ENCODE data around the gene KASH5.

Gene KASH5

GRCh38 chr19:49383599-49383998 lies 4.5 kb upstream of the KASH5 start:
- Histone ChIP-seq H3K27ac (ENCODE audit: low read depth, low read length) (no peak overlapping the region), H3K4me1 (ENCODE audit: control insufficient read depth, insufficient read depth, low read length) (no peaks in the 10 kb centered on the region), H3K9ac (ENCODE audit: low read depth, low read length) (no peak overlapping the region), H3K9me3 (ENCODE audit: control insufficient read depth, insufficient read depth, low read length) (no peaks in the 10 kb centered on the region; the same call in 1 of the 2 replicates), H3K4me3 (ENCODE audit: low read depth, low read length) (no peak overlapping the region), H3K36me3 (ENCODE audit: control insufficient read depth, insufficient read depth, low read length) (no peaks in the 10 kb centered on the region), H3K27me3 (ENCODE audit: control insufficient read depth, insufficient read depth, low read length) (no peaks in the 10 kb centered on the region)

DNA sequence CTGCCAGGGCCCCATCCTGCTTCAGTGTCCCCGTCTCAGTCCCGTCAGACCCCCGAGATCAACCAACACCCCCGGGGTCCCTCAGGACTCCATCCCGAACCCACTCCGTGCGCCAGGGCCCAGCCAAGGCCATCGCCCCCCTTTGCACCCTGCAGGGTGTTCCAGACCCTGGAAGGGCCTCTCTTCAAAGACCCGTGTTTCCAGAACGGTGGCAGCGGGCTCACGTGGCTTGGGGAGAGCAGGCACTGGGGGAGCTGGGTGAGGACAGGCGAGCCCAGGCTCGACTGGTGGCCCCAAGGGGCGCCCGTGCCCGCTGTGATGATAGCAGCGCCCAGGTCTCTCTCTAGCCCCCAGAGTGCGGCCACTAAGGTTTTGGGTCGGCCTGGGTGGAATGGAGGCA lies 1.4 kb downstream of the KASH5 start:
- H3K9me3 ChIP-seq (ENCODE audit: control insufficient read depth, insufficient read depth, low read length) = no peaks in the 10 kb centered on the region
- H3K4me1 ChIP-seq (ENCODE audit: control insufficient read depth, insufficient read depth, low read length) = no peaks in the 10 kb centered on the region
- no peak overlapping the region for H3K9ac ChIP-seq (ENCODE audit: low read depth, low read length)
- no peak overlapping the region for H3K4me3 ChIP-seq (ENCODE audit: low read depth, low read length)
- H3K27me3 ChIP-seq (ENCODE audit: control insufficient read depth, insufficient read depth, low read length) = no peaks in the 10 kb centered on the region
- H3K27ac ChIP-seq (ENCODE audit: low read depth, low read length) = no peak overlapping the region
- no peaks in the 10 kb centered on the region for H3K36me3 ChIP-seq (ENCODE audit: control insufficient read depth, insufficient read depth, low read length)

DNA sequence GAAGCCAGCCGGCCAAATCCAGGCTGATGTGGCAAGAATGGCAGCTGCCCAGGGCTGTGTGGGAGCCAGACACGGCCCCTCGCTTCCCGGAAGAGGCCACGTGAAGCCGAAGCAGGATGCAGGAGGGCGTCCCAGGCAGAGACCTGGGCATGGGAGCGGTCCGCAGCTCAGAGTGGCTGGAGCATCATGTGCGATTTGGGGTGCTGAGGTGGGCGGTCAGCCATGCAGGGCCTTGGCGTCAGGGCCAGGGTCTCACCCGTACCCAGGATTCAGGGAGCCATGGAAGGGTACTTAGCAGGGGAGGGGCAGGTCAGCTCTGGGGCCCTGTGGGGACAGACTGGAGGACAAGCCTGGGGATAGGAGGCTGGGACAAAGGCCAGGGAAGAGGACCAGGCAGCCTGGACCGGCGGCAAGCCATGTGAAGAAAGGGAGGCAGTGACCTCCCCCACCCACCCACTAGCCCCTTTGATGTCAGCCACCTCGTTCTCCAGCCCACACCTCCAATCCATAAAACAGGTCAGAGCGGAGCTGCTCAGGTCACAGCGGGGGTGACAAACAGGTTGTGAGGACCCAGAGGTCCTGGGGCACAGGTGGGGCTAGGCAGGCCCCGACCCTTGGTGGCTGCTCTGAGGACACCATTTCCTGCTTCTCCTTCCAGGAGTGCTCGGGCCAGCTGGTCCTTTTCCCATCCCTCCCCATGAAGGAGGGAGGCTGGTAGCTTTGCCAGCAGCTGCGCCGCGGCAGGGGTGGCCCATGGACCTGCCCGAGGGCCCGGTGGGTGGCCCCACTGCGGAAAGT lies 2.3 kb downstream of the KASH5 start:
- Histone ChIP-seq H3K27ac (ENCODE audit: low read depth, low read length) (no peak overlapping the region), H3K27me3 (ENCODE audit: control insufficient read depth, insufficient read depth, low read length) (no peaks in the 10 kb centered on the region), H3K4me1 (ENCODE audit: control insufficient read depth, insufficient read depth, low read length) (no peaks in the 10 kb centered on the region), H3K4me3 (ENCODE audit: low read depth, low read length) (no peak overlapping the region), H3K36me3 (ENCODE audit: control insufficient read depth, insufficient read depth, low read length) (no peaks in the 10 kb centered on the region), H3K9ac (ENCODE audit: low read depth, low read length) (no peak overlapping the region), H3K9me3 (ENCODE audit: control insufficient read depth, insufficient read depth, low read length) (no peaks in the 10 kb centered on the region)

GRCh38 chr19:49390929-49391359 lies 2.9 kb downstream of the KASH5 start:
- Histone ChIP-seq H3K9ac (ENCODE audit: low read depth, low read length) (no peak overlapping the region), H3K4me3 (ENCODE audit: low read depth, low read length) (no peak overlapping the region), H3K27ac (ENCODE audit: low read depth, low read length) (no peak overlapping the region), H3K9me3 (ENCODE audit: control insufficient read depth, insufficient read depth, low read length) (no peaks in the 10 kb centered on the region), H3K36me3 (ENCODE audit: control insufficient read depth, insufficient read depth, low read length) (no peaks in the 10 kb centered on the region), H3K4me1 (ENCODE audit: control insufficient read depth, insufficient read depth, low read length) (peaks cover 3% of the 10 kb centered on the region; the same call in 1 of the 2 replicates), H3K27me3 (ENCODE audit: control insufficient read depth, insufficient read depth, low read length) (no peaks in the 10 kb centered on the region)

DNA sequence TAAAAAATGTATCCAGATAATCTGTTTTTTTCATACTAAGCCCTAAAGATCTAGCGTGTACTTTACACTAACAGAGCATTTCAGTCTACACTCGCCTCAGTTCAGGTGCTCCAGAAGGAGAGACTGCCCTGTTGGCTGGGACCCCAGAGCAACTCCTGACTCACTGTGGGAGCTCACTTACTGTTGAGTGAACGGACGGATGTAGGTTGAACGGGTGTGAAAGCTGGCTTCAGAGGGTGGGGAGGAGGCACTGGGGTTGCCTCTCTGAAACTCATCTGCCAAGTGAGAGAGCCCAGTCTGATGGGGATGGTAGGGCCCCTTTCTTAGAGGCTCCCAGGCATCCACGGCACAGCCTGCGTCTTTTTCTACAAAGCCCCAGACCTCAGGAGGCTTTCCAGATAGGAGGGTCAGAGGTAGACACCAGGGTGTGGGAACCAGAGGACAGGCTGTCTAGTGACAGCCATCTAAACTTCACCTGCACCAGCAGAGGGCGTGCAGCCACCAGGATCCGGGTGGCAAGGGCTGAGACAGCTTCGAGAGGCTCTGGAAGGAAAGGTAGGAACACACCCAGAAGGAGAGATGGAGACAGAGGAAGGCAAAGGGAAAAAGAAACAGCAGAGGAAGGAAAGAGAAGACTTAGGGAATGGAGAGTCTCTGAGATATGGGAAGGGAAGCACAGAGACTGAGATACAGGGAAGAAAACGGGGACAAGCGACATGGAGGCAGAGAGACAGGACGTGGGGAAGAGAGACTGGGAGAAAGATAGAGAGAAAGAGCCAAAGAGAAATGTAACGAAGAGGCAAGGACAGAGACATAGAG lies 3.7 kb downstream of the KASH5 start:
- H3K27me3 ChIP-seq (ENCODE audit: control insufficient read depth, insufficient read depth, low read length) = no peaks in the 10 kb centered on the region
- H3K9me3 ChIP-seq (ENCODE audit: control insufficient read depth, insufficient read depth, low read length) = no peaks in the 10 kb centered on the region
- H3K4me1 ChIP-seq (ENCODE audit: control insufficient read depth, insufficient read depth, low read length) = peaks cover 3% of the 10 kb centered on the region; the same call in 1 of the 2 replicates
- H3K4me3 ChIP-seq (ENCODE audit: low read depth, low read length) = no peak overlapping the region
- no peak overlapping the region for H3K9ac ChIP-seq (ENCODE audit: low read depth, low read length)
- H3K27ac ChIP-seq (ENCODE audit: low read depth, low read length) = no peak overlapping the region
- H3K36me3 ChIP-seq (ENCODE audit: control insufficient read depth, insufficient read depth, low read length) = no peaks in the 10 kb centered on the region

- Histone ChIP-seq H3K27me3 (ENCODE audit: control insufficient read depth, insufficient read depth, low read length) (no peaks in the 10 kb centered on the region), H3K27ac (ENCODE audit: low read depth, low read length) (no peak overlapping the region), H3K9me3 (ENCODE audit: control insufficient read depth, insufficient read depth, low read length) (no peaks in the 10 kb centered on the region), H3K36me3 (ENCODE audit: control insufficient read depth, insufficient read depth, low read length) (no peaks in the 10 kb centered on the region), H3K9ac (ENCODE audit: low read depth, low read length) (no peak overlapping the region), H3K4me1 (ENCODE audit: control insufficient read depth, insufficient read depth, low read length) (peaks cover 3% of the 10 kb centered on the region; the same call in 1 of the 2 replicates), H3K4me3 (ENCODE audit: low read depth, low read length) (no peak overlapping the region)
Measured at GRCh38 chr19:49393881-49394280, 5.8 kb downstream of the KASH5 start.

GRCh38 chr19:49395581-49396407 lies 7.7 kb downstream of the KASH5 start:
- Histone ChIP-seq H3K4me3 (ENCODE audit: low read depth, low read length) (no peak overlapping the region), H3K36me3 (ENCODE audit: control insufficient read depth, insufficient read depth, low read length) (no peaks in the 10 kb centered on the region), H3K4me1 (ENCODE audit: control insufficient read depth, insufficient read depth, low read length) (peaks cover 3% of the 10 kb centered on the region; the same call in 1 of the 2 replicates), H3K9ac (ENCODE audit: low read depth, low read length) (no peak overlapping the region), H3K9me3 (ENCODE audit: control insufficient read depth, insufficient read depth, low read length) (no peaks in the 10 kb centered on the region), H3K27ac (ENCODE audit: low read depth, low read length) (no peak overlapping the region), H3K27me3 (ENCODE audit: control insufficient read depth, insufficient read depth, low read length) (no peaks in the 10 kb centered on the region)

DNA sequence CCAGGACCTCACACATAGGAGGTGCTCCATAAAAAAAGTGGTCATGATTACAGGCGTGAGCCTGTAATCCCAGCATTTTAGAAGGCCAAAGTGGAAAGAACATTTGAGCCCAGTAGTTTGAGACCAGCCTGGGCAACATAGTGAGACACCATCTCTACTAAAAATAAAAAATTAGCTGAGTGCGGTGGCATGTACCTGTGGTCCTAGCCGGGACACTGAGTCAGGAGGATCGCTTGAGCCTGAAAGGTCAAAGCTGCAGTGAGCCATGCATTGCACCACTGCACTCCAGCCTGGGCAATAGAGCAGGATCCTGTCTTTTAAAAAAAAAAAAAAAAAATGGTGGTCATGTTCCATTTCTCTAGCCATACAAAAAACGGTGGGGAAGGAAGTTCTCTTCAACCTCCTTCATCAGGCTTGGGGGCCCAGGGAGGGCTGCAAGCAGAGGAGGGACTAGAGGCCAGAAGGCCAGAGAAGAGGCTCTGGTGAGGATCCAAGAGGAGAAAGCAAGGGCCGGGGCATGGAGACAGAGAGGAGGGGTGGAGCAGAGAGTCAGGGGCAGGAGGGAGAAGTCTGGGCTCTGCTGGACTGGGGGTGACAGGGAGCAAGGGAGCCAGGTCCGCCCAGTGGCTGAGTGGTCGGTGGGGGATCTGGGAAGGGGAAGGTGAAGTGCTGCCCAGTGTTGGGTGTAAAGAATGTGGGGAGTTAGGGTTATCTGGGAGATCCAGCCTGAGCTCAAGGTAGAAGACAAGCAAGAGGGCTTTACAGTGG lies 8.9 kb downstream of the KASH5 start:
- H3K27me3 ChIP-seq (ENCODE audit: control insufficient read depth, insufficient read depth, low read length) = no peaks in the 10 kb centered on the region

GRCh38 chr19:49398001-49398615 lies 10.1 kb downstream of the KASH5 start:
- H3K27ac ChIP-seq (ENCODE audit: low read depth, low read length) = no peak overlapping the region
- H3K9ac ChIP-seq (ENCODE audit: low read depth, low read length) = no peak overlapping the region
- H3K4me1 ChIP-seq (ENCODE audit: control insufficient read depth, insufficient read depth, low read length) = peaks cover 3% of the 10 kb centered on the region; the same call in 1 of the 2 replicates
- H3K36me3 ChIP-seq (ENCODE audit: control insufficient read depth, insufficient read depth, low read length) = no peaks in the 10 kb centered on the region
- no peaks in the 10 kb centered on the region for H3K9me3 ChIP-seq (ENCODE audit: control insufficient read depth, insufficient read depth, low read length)
- no peaks in the 10 kb centered on the region for H3K27me3 ChIP-seq (ENCODE audit: control insufficient read depth, insufficient read depth, low read length)
- H3K4me3 ChIP-seq (ENCODE audit: low read depth, low read length) = no peak overlapping the region

More for the DNA sequence above, 8.9 kb downstream of the KASH5 start:
- no peaks in the 10 kb centered on the region for H3K36me3 ChIP-seq (ENCODE audit: control insufficient read depth, insufficient read depth, low read length)
- H3K9me3 ChIP-seq (ENCODE audit: control insufficient read depth, insufficient read depth, low read length) = no peaks in the 10 kb centered on the region
- peaks cover 3% of the 10 kb centered on the region; the same call in 1 of the 2 replicates for H3K4me1 ChIP-seq (ENCODE audit: control insufficient read depth, insufficient read depth, low read length)
- H3K27ac ChIP-seq (ENCODE audit: low read depth, low read length) = no peak overlapping the region
- H3K4me3 ChIP-seq (ENCODE audit: low read depth, low read length) = no peak overlapping the region
- no peak overlapping the region for H3K9ac ChIP-seq (ENCODE audit: low read depth, low read length)

DNA sequence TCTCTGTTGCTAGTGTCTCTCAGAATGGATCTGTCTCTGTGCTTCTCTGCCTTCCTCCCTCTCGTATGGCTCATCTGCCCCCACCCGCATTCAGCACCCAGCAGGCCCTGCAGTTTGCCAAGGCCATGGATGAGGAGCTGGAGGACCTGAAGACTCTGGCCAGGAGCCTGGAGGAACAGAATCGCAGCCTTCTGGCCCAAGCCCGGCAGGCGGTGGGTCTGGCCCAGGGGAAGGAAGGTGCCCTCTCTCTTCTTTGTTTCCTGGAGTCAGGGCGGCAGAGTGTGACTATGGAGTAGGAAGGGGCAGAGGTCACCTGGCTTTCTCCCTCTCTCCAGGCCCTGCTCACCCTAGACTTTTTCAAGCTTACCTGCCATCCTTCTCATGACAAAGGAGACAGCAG lies 10.9 kb downstream of the KASH5 start:
- no peak overlapping the region for H3K4me3 ChIP-seq (ENCODE audit: low read depth, low read length)
- H3K27me3 ChIP-seq (ENCODE audit: control insufficient read depth, insufficient read depth, low read length) = no peaks in the 10 kb centered on the region
- H3K4me1 ChIP-seq (ENCODE audit: control insufficient read depth, insufficient read depth, low read length) = peaks cover 10% of the 10 kb centered on the region
- no peaks in the 10 kb centered on the region for H3K9me3 ChIP-seq (ENCODE audit: control insufficient read depth, insufficient read depth, low read length)
- no peaks in the 10 kb centered on the region for H3K36me3 ChIP-seq (ENCODE audit: control insufficient read depth, insufficient read depth, low read length)
- no peak overlapping the region for H3K9ac ChIP-seq (ENCODE audit: low read depth, low read length)
- no peak overlapping the region for H3K27ac ChIP-seq (ENCODE audit: low read depth, low read length)
